T-cell (primary cell): ENCODE results near the gene SCAF1. TPM values are rescaled to one million over a fixed set of nuclear protein-coding genes. Genes with fewer than 3 reads are reported as not detected.

Source experiments
- ATAC-seq, 4 experiments: fragments of 200-7000 bp in 3 of 4; fragments of 150-1000 bp in 1 of 4; cut with Tn5 transposase; replicated peaks in 1 of 4; 1 replicate in 3 of 4; 2 replicates in 1 of 4; pipeline ENCODE4 v1.10.0; 2021; ENCODE audit warnings: moderate library complexity in 3 of 4, mild to moderate bottlenecking in 2 of 4, moderate number of reproducible peaks in 1 of 4
- CTCF ChIA-PET, 2 donors: fragments of 300-600 bp; sonication (Branson Sonifier 250); formaldehyde crosslinking; loops; one replicate each; lab custom pipeline; 2022; ENCODE audit warnings: antibody characterized with exemption in 2 of 2; lab: Charles Lee
- POLR2A ChIA-PET, 2 donors: fragments of 300-600 bp; sonication (Branson Sonifier 250); formaldehyde crosslinking; loops; one replicate each; lab custom pipeline; 2022; ENCODE audit warnings: antibody characterized with exemption in 2 of 2; lab: Charles Lee
- DNase-seq, 35 experiments: peaks; one replicate each; pipeline versions ENCODE4 v3.0.0 to v3.0.0-alpha.2; 2013 to 2023
- H3K27ac ChIP-seq: one replicate; pipeline ENCODE4 v1.5.1; 2013; ENCODE audit warnings: low read length
- H3K27me3 ChIP-seq, 2 experiments: replicated peaks in 1 of 2; 1 replicate in 1 of 2; 2 replicates in 1 of 2; pipeline versions ENCODE4 v1.6.1 to v1.7.0; 2013; ENCODE audit warnings: low read length in 1 of 2, mixed read lengths in 1 of 2; ENCODE audit not compliant: control insufficient read depth in 2 of 2, insufficient read depth in 2 of 2; ENCODE audit errors: extremely low read depth in 1 of 2
- H3K36me3 ChIP-seq, 2 donors: 1 replicate in 1 of 2; 2 replicates in 1 of 2; pipeline versions ENCODE4 v1.6.1 to v1.7.0; 2013; ENCODE audit warnings: low read length in 1 of 2; ENCODE audit not compliant: control insufficient read depth in 2 of 2, insufficient read depth in 1 of 2; ENCODE audit errors: extremely low read depth in 1 of 2
- H3K4me1 ChIP-seq, 2 experiments: 1 replicate in 1 of 2; 2 replicates in 1 of 2; pipeline versions ENCODE4 v1.6.1 to v1.7.0; 2013; ENCODE audit warnings: low read length in 2 of 2, mixed read lengths in 1 of 2; ENCODE audit not compliant: insufficient read depth in 2 of 2, control insufficient read depth in 1 of 2; ENCODE audit errors: extremely low read depth in 1 of 2
- H3K4me3 ChIP-seq, 2 donors: 1 replicate in 1 of 2; 2 replicates in 1 of 2; pipeline versions ENCODE4 v1.5.1 to v1.7.0; 2013; ENCODE audit warnings: mild to moderate bottlenecking in 2 of 2, low read length in 1 of 2, moderate library complexity in 1 of 2; ENCODE audit not compliant: control insufficient read depth in 1 of 2; ENCODE audit errors: extremely low read depth in 1 of 2
- H3K9me3 ChIP-seq: 2 replicates; pipeline ENCODE4 v1.7.0; 2013
- H3K27ac Mint-ChIP-seq, 2 donors: one replicate each; pipeline ENCODE4 v1.8.0; 2020 to 2021; ENCODE audit warnings: mild to moderate bottlenecking in 2 of 2, mixed read lengths in 2 of 2
- H3K27me3 Mint-ChIP-seq, 2 donors: one replicate each; pipeline ENCODE4 v1.8.0; 2021 to 2022; ENCODE audit warnings: mixed read lengths in 2 of 2
- H3K36me3 Mint-ChIP-seq: one replicate; pipeline ENCODE4 v1.8.0; 2021; ENCODE audit warnings: mixed read lengths
- H3K4me1 Mint-ChIP-seq, 3 donors: one replicate each; pipeline ENCODE4 v1.8.0; 2020 to 2022; ENCODE audit warnings: mixed read lengths in 3 of 3, mild to moderate bottlenecking in 1 of 3
- H3K4me3 Mint-ChIP-seq, 3 donors: one replicate each; pipeline ENCODE4 v1.8.0; 2020 to 2022; ENCODE audit warnings: mild to moderate bottlenecking in 3 of 3, mixed read lengths in 3 of 3, moderate library complexity in 3 of 3
- H3K9me3 Mint-ChIP-seq, 3 donors: one replicate each; pipeline ENCODE4 v1.8.0; 2020 to 2022; ENCODE audit warnings: mixed read lengths in 3 of 3
- WGBS: methylation state at CpG from one replicate; pipeline ENCODE4 v1.1.5; 2013; ENCODE audit warnings: missing lambda C conversion rate; ENCODE audit not compliant: insufficient coverage; 5-methylcytosine and 5-hydroxymethylcytosine counted together
- total RNA-seq, 35 experiments: library from RNA in 6 of 35; stranded (reverse) in 6 of 35; fragments of 120-200 nt in 1 of 35; gene quantifications; one replicate each; pipeline versions ENCODE4 v1.2.1 to v1.2.4 and lab custom pipeline; 2013 to 2026

Gene SCAF1
- total RNA-seq, 5 donors from 2014 or later (not counting 1 experiment from before 2014, with no cell fraction given): 40.0 to 81.9 (median 75.4) TPM

DNA sequence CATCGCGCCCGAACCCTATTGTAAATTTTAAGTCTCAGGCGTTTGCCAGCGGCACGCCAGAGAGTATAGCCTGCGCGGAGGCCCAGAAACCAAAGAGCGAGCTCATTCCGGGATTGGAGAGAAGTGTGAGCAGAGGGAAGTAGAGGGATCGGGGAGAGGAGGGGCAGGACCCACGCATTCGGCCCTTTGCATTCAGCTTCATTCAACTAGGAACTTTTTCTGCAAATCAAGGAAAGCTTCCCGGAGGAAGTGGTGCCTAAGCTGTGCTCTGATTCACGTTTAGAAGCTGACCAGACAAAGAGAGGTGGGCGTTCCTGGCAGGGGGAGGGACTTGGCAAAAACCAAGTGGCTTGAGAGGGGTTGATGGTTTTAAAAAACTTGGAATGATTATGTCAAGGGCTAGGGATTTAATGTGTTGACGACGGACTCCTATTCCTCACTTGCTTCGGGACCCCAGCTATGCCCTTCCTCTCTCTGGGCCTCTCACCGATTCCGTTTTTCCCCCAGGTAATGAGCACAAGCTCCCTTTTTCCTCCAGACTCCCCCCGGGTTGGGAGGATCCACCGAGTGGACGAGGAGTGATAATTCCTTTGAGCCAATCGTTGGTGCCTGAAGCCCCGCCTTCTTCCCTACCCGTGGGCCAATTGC is 34.3 kb downstream of the SCAF1 start:
- peak overlapping the region; percentile 88 to 97 for H3K4me3 ChIP-seq
- Mint-ChIP-seq H3K27me3 (no peaks in the 10 kb centered on the region), H3K4me3 (peak overlapping the region; percentile 94 to 100 (median 97)), H3K27ac (peak overlapping the region; percentile 97 to 100), H3K9me3 (no peaks in the 10 kb centered on the region), H3K36me3 (peaks cover 5% of the 10 kb centered on the region), H3K4me1 (peaks cover 36 to 51% (median 43%) of the 10 kb centered on the region in 3 donors)
- H3K9me3 ChIP-seq: no peaks in the 10 kb centered on the region
- ATAC-seq (peak in 1 of 4 experiments; percentile 4), DNase-seq (peak in 15 of 35 experiments; percentile 16 to 60 (median 37))
- peaks cover 4 to 51% of the 10 kb centered on the region in 2 experiments for H3K4me1 ChIP-seq
- peak overlapping the region; percentile 99 for H3K27ac ChIP-seq
- WGBS: 8% methylated on average over 20 of the region's 27 CpGs
- CTCF ChIA-PET: interaction anchor here (0.5 to 3.4 kb wide), 18 partner anchors 8 to 1066 kb away, joined by 3 to 26 read pairs (median 4); partner anchors contain the start of genes GYS1 (in 1 of the 2), NOSIP (in 1 of the 2), RRAS (in 1 of the 2) and RUVBL2 (in 1 of the 2)
- no peaks in the 10 kb centered on the region for H3K27me3 ChIP-seq
- H3K36me3 ChIP-seq: peaks cover 4% of the 10 kb centered on the region in 2 donors
- POLR2A ChIA-PET: interaction anchor here in 1 of 2 donors (0.5 to 1.9 kb wide), 4 partner anchors 12 to 149 kb away, joined by 4 to 10 read pairs (median 6); partner anchors contain the start of genes RCN3 and RRAS

DNA sequence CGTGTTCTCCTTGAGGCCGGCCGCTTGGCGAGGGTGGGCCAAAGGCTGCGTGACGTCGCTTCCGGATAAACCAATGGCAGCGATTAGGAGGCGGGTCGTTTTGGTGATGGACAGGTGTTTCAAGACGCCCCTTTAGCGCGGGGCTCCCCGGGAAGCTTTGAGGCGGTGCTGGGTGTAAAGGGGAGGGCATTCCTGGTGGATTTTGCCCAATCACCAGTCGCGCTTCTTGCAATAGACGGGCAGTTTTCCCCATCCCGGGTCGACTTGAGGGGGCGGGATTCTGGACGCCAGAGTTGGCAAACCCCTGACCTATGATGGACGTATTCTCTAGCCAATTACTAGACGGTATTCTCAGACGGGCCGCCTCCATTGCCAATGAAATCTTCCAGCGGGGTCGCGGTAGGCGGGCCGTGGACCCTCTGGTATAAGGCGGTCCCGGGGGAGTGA is 34.8 kb downstream of the SCAF1 start:
- DNase-seq: peak; percentile 93 to 100 (median 96)
- Histone ChIP-seq H3K27ac (peak overlapping the region; percentile 99), H3K4me1 (peaks cover 4 to 54% of the 10 kb centered on the region in 2 experiments), H3K4me3 (peak overlapping the region; percentile 88 to 97), H3K27me3 (no peaks in the 10 kb centered on the region), H3K9me3 (no peaks in the 10 kb centered on the region), H3K36me3 (peaks cover under 1 to 10% of the 10 kb centered on the region in 2 donors)
- CTCF ChIA-PET: interaction anchor here (0.5 to 3.4 kb wide), 11 partner anchors 9 to 1067 kb away, joined by 3 to 26 read pairs (median 4); partner anchors contain the start of genes GYS1 (in 1 of the 2), RRAS (in 1 of the 2), RUVBL2 (in 1 of the 2) and SCAF1 (in 1 of the 2)
- no peaks in the 10 kb centered on the region for H3K27me3 Mint-ChIP-seq
- peak; percentile 76 to 78 (median 78) for ATAC-seq
- H3K36me3 Mint-ChIP-seq: peaks cover 5% of the 10 kb centered on the region
- H3K9me3 Mint-ChIP-seq: no peaks in the 10 kb centered on the region
- POLR2A ChIA-PET: interaction anchor here in 1 of 2 donors (0.5 to 1.9 kb wide), 5 partner anchors 12 to 242 kb away, joined by 3 to 10 read pairs (median 5); partner anchors contain the start of genes RCN3 and RRAS
- peaks cover 36 to 51% (median 43%) of the 10 kb centered on the region in 3 donors for H3K4me1 Mint-ChIP-seq
- peak overlapping the region; percentile 94 to 100 (median 97) for H3K4me3 Mint-ChIP-seq
- peak overlapping the region; percentile 97 to 100 for H3K27ac Mint-ChIP-seq
- under 1% methylated on average over 26 of the region's 34 CpGs for WGBS

DNA sequence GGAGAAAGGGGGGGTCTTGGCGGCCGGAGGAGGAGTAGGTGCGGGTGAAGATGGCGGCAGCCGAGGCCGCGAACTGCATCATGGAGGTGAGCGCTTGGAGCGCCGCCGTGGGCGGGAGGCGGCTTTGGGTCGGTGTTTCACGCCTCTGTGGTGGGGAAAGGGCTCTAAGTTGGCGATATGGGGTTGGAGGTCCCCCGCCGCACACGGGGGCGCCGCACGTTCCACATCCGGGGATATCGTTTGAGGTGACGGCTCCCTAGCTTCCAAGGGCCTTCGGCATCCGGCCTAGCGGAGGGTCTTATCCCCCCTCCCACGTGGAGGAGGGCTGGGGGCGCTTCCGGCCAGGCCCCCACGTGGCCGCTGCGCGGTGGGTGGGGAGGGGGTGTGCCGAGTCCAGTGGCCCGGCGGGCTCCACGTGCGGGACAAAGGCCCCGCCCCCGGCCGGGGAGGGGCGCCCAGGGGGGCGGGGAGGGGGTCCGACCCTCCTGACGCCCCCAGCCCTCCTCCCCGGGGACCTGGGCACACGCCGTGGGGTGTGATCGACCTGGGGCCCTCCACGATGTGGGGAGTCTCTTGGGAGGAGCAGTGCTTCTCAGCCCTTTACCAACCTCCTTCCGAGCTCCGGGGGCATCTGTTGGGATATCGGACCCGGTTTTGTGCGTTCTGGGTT is 35.4 kb downstream of the SCAF1 start, which contains the start of gene PRMT1:
Gene PRMT1 (plus strand): TSS at position 41 of the 670 bp plus-strand sequence. CDS start 10 bp downstream, at position 51.
- no peaks in the 10 kb centered on the region for H3K9me3 Mint-ChIP-seq
- H3K36me3 Mint-ChIP-seq: peaks cover 9% of the 10 kb centered on the region
- peak within 1 kb of the TSS; percentile 88 to 97 for H3K4me3 ChIP-seq
- peaks cover 0 to 15% of the 10 kb centered on the region in 2 donors for H3K36me3 ChIP-seq
- DNase-seq (peak in 33 of 35 experiments; percentile 24 to 69 (median 57)), ATAC-seq (peak; percentile 3 to 23 (median 7))
- H3K4me1 Mint-ChIP-seq: peaks cover 31 to 46% (median 38%) of the 10 kb centered on the region in 3 donors
- peak within 1 kb of the TSS; percentile 99 for H3K27ac ChIP-seq
- peaks cover 4 to 52% of the 10 kb centered on the region in 2 experiments for H3K4me1 ChIP-seq
- H3K27me3 ChIP-seq: no peaks in the 10 kb centered on the region
- H3K4me3 Mint-ChIP-seq: peak within 1 kb of the TSS; percentile 94 to 100 (median 97)
- no peaks in the 10 kb centered on the region for H3K9me3 ChIP-seq
- 0% methylated on average over 13 of the region's 57 CpGs for WGBS
- H3K27ac Mint-ChIP-seq: peak within 1 kb of the TSS; percentile 97 to 100
- ChIA-PET POLR2A (interaction anchor here in 1 of 2 donors (0.6 kb wide), 1 partner anchor 242 kb away, joined by 3 read pairs; no protein-coding TSS in a partner anchor), CTCF (interaction anchor here (0.6 to 3.4 kb wide), 5 partner anchors 9 to 580 kb away, joined by 4 to 26 read pairs (median 5); partner anchors contain the start of gene RRAS (in 1 of the 2))
- H3K27me3 Mint-ChIP-seq: no peaks in the 10 kb centered on the region

DNA sequence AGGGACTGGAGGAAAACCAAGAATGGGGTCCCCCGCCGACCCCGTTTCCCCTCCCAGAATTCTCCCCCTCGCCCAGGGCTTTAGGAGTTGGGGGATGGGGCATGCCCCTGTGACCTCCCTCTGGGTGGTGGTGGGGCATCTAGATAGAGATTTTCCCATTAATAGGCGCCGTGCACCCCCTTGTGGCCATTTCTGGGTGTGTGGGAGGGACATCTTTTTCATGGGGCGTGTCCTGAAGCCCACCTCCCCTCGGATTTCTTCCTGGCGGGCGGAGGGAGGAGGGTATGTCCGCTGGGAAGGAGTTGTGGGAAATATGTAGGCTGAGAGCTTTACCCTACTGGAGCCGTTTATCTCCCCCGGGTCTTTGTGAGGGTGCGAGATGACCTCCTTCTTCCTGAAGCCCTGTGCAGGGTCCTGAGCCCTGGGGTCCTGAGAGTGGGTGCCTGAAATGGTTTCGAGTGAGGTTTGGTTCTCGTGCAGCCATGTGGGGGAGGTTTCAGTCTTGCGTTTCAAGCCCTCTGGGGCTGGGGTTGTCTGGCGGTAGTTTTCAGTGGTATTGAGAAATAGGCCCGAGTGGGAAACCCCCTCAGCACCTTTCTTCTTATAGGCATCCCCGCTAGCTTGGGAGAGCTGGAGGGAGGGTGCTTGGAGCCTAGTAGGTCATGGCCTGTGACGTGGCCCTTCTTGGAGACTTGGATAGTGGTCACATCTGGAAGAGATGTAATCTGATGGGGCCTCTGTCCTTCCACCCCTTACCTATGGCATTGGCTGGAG is 36.1 kb downstream of the SCAF1 start:
- 0% methylated on average over 9 of the region's 21 CpGs for WGBS

DNA sequence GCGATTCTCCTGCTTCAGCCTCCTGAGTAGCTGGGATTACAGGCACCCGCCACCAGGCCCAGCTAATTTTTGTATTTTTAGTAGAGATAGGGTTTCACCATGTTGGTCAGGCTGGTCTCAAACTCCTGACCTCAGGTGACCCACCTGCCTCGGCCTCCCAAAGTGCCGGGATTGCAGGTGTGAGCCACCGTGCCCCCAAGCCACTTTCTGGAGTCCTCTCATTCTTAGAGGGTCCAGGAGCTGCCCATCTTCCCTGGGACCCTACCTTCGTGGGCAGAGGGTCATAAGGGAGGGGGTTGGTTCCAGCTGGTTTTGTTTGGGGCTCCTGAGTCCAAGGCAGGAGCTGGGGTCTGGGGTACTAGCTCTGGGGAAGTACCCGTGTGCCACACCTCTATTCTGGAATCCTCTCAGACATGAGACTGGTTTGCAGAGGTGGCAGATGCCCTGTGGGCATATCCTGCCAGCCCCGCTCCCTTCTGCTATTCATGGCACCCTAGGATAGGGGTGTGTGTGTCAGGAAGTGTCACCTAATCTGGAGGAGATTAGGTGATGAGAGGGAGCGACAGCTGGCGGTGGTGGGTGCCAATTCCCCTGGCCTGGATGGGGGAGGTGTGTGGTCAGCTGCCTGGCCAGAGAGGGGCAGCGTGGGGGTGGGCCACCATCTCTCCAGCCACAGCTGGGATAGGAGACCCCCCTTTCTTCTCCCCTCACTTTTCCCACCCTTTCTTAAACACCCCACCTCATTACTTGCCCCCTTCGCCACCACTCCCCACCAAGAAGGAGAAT is 37.2 kb downstream of the SCAF1 start:
- Mint-ChIP-seq H3K27ac (peak overlapping the region in 1 of 2 donors; percentile 91), H3K9me3 (no peaks in the 10 kb centered on the region), H3K4me1 (peaks cover 30 to 44% (median 36%) of the 10 kb centered on the region in 3 donors), H3K36me3 (peaks cover 17% of the 10 kb centered on the region), H3K4me3 (peak overlapping the region in 1 of 3 donors; percentile 94), H3K27me3 (no peaks in the 10 kb centered on the region)
- DNase-seq (no peak), ATAC-seq (no peak)
- Histone ChIP-seq H3K36me3 (peaks cover 7 to 29% of the 10 kb centered on the region in 2 donors), H3K4me3 (no peak overlapping the region), H3K27me3 (no peaks in the 10 kb centered on the region), H3K4me1 (peaks cover 4 to 53% of the 10 kb centered on the region in 2 experiments), H3K9me3 (no peaks in the 10 kb centered on the region), H3K27ac (peak overlapping the region; percentile 38)
- ChIA-PET POLR2A (no interaction called here), CTCF (interaction anchor here in 1 of 2 donors (0.7 to 1.4 kb wide), 6 partner anchors 14 to 174 kb away, joined by 3 to 5 read pairs (median 4); partner anchors contain the start of genes BCL2L12 and IRF3)
- 74% methylated on average over 5 of the region's 12 CpGs for WGBS

More for the DNA sequence above, 36.1 kb downstream of the SCAF1 start:
- no peaks in the 10 kb centered on the region for H3K9me3 ChIP-seq
- peak overlapping the region; percentile 91 to 93 for H3K27ac Mint-ChIP-seq
- H3K36me3 Mint-ChIP-seq: peaks cover 11% of the 10 kb centered on the region
- H3K4me3 ChIP-seq: peak overlapping the region; percentile 88 to 97
- peak overlapping the region; percentile 81 to 94 (median 84) for H3K4me3 Mint-ChIP-seq
- DNase-seq (peak; percentile 57 to 89 (median 75)), ATAC-seq (peak in 3 of 4 experiments; percentile 7 to 29 (median 17))
- H3K36me3 ChIP-seq: peaks cover 0 to 20% of the 10 kb centered on the region in 2 donors
- no peaks in the 10 kb centered on the region for H3K27me3 Mint-ChIP-seq
- ChIA-PET CTCF (interaction anchor here (0.6 to 3.4 kb wide), 6 partner anchors 38 to 580 kb away, joined by 3 to 26 read pairs (median 4); partner anchors contain the start of gene RRAS (in 1 of the 2)), POLR2A (no interaction called here)
- H3K4me1 ChIP-seq: peaks cover 4 to 50% of the 10 kb centered on the region in 2 experiments
- H3K9me3 Mint-ChIP-seq: no peaks in the 10 kb centered on the region
- peak overlapping the region; percentile 99 for H3K27ac ChIP-seq
- peaks cover 30 to 44% (median 39%) of the 10 kb centered on the region in 3 donors for H3K4me1 Mint-ChIP-seq
- no peaks in the 10 kb centered on the region for H3K27me3 ChIP-seq
